NCI-H1436 (cell line): ENCODE data around the gene C2orf42.
"Not testable (repeated sequence)": the region's sequence is repeated elsewhere in the genome, so short reads cannot be mapped to it uniquely, and the experiment has no call there.

Experiments
- DNase-seq: peaks from one replicate; lab custom pipeline; 2025; lab: John Stamatoyannopoulos, UW

Gene C2orf42

DNA sequence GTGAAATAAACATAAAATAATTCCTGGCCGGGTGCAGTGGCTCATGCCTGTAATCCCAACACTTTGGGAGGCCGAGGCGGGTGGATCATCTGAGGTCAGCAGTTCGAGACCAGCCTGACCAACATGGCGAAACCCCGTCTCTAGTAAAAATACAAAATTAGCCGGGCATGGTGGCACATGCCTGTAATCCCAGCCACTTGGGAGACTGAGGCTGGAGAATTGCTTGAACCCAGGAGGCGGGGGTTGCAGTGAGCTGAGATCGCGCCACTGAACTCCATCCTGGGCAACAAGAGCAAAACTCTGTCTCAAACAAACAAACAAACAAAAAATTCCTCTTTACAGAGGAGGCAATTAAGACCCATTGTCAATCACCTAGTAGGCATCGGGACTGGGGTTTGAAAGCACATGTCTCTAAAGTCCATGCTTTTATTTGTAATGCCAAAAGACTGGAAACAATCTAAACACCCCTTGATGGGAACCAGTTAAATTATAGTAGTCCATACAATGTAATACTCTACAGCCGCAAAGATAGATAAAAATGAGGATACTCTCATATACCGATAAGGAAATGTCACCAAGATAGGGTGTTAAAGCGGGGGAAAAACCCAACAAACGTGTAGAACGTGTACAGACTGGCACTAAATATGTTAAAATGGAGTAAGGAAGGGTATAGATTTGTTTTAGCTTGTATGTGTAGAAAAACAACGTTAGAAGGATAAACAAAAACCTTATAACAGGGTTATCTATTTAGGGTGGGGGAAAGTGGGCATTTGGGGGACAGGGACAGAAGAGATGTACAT, 59.3 kb downstream of the C2orf42 start:
- DNase-seq, result not testable (repeated sequence)

DNA sequence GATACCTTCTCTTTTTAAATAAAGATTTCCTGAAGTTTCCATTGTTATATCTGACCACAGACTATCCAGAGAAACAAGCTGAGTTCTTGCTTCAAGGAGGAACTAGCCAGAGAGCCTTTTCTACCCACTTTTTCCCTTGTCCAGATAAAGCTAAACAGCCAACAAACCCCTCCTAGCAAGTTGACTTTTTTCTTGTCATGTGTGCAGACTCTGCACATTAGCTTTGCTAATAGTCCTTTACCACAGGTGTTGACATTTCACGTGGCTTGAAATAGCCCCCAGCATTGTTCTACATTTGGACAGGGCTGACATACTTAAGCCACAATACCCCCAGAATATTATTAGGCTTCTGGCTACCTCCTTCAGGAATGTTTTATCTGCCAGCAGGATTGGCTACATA, 62.8 kb downstream of the C2orf42 start:
- DNase-seq, result no peak

- no peak for DNase-seq
Observed at GRCh38 chr2:70126413-70126812, 64.4 kb downstream of the C2orf42 start.

DNA sequence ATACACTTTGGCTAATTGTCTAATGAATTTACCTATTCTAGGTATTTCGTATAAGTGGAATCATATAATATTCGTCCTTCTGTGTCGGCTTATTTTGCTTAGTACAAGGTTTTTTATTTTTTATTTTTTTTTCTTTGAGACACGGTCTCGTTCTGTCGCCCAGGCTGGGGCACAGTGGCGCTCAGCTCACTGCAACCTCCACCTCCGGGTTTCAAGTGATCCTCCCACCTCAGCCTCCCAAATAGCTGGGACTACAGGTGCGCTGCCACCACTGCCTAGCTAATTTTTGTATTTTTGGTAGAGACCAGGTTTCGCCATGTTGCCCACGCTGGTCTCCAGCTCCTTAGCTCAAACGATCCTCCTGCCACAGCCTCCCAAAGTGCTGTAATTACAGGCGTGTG, 65.3 kb downstream of the C2orf42 start:
- DNase-seq, result peak; percentile 43

- peak; percentile 78 for DNase-seq
Observed at GRCh38 chr2:70124983-70125480, 65.8 kb downstream of the C2orf42 start.

DNA sequence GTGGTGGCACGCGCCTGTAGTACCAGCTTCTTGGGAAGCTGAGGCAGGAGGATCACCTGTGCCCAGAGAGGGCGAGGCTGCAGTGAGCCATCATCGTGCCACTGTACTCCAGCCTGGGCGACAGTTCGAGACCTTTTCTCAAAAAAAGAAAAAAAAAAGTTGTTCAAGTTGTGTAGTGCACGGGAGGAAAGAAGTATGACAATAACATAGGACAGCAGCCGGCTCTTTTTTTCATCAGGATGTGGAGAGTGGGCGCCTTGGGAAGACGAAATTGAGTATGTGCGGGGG, 67.0 kb downstream of the C2orf42 start:
- no peak for DNase-seq

DNA sequence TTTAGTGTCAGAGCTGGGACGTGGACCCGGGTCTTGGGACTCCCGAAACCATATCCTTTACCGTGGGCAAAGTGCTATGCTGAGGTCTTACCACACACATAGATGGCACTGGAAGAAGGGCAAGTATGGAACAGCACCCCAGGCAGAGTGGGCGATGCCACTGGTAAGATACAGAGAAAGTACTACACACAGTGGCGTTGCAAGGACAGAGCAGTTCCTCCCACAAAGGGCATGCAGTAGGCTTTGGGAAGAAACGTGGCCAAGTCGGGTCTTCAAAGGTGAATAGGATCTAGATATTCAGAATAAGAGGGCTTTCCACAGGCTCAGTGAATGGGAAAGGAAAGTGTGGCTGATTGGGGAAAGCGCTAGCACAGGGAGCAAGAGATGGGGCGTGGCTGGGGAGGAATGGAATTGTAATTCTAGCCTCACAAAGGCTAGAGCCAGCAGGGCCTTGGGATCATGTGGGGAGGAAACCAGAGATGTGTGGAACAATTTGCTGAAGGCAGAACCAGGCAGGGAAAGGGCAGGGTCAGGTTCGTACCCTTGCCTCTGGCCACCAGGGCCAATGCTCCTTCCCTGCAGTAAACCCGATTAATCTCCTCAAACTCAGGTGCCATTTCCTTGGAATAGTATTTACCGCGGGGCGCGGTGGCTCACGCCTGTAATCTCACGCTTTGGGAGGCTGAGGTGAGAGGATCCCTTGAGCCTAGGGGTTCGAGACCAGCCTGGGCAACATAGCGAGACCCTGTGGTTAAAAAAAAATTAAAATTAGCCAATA, 67.6 kb downstream of the C2orf42 start:
- no peak for DNase-seq

- DNase-seq, result no peak
Observed at GRCh38 chr2:70122470-70122869, 68.3 kb downstream of the C2orf42 start.

DNA sequence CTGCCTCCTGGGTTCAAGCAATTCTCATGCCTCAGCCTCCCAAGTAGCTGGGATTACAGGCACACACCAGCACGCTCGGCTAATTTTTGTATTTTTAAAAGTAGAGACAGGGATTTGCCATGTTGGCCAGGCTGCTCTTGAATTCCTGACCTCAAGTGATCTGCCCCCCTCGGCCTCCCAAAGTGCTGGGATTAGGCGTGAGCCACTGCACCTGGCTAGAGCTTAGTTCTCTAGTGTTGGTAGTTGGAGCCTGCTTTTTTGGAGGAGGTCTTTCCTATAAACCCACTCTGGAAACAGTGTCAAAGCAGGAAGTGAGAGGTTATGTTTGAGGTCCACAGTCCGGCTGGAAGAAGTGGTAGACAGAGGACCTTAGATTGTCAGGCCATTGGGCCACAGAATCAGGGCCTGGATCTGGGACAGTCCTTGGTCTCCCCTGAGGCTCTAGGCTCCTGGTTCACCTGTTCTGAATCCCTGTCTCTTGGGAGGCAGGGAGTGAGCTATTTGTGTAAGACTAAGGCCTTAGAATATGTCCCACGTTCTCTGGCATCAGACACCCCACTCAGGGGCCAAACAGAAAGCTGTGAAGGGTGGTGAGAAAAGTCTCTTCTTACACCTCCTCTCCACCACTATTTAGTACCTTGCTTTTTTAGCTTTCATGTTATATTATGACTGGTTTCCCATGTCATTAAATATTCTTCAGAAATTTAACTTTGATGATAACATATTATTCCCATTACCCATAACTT, 69.0 kb downstream of the C2orf42 start:
- DNase-seq, result no peak

- DNase-seq, result peak; percentile 37
Observed at GRCh38 chr2:70118798-70119454, 71.9 kb downstream of the C2orf42 start.

- DNase-seq, result no peak
Observed at GRCh38 chr2:70116936-70117552, 73.8 kb downstream of the C2orf42 start.

DNA sequence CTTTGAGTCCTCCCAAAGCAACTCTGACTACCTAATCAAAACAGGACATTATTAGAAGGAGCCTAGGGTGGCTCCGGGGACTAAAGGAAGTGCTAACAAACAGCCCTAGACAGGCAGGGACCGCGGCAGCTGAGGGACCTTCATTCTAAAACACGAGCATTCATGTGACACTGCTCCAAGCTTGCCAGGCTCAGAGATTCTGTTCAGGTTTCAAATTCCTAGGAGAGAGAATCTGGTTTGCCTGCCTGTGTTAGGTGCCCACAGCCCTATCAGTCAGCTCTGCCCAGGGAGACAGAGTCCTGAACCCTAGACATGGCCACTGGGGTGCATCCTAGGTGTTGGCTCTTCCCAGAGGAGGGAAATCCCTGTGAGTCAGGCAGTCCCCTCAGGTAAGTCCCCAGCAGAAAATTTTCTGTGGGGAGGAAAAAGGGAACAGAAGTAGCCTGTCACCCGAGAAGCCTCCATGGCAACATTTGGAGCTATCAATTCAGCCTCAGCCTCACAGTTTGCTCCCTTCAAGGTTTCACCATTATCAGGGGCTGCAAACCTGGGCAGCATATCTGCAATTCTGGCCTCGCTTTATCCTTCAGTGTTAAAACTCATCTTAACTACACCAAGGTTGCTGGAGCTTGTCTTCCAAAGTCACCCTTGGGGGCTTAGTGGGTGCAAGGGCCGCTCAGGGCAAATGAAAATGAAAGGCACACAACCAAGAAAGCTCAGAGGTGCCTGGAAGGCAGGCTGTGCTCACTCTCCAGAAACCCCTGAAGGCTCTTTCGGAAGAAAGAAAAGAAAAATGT, 75.0 kb downstream of the C2orf42 start:
- DNase-seq, result no peak

DNA sequence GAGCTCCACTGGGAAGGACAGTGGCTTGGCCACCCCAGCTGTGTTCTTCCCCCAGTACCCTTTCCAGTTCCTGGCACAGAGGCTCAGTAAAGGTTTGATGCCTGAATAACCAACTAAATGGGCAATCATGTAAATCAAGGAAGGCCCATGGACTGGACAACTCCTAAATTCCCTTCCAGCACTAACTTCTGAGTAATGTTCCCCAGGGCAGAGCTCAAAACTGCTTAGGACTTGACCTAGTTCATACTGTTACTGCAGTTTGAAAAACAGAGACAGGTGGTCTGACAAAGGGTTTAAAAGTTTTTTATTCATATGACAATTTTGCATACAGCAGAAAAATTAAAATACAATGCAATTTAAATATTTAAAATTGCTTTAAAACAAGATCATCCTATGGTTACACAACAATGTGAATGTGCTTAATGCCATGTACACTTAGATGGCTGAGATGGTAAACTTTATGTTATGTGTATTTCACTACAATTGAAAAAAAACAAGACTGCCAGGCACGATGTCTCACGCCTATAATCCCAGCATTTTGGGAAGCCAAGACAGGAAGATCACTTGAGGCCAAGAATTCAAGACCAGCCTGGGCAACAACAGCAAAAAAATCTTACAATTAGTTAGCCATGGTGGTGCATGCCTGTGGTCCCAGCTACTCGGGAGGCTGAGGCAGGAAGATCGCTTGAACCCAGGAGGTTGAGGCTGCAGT, 77.3 kb downstream of the C2orf42 start:
- DNase-seq, result no peak

DNA sequence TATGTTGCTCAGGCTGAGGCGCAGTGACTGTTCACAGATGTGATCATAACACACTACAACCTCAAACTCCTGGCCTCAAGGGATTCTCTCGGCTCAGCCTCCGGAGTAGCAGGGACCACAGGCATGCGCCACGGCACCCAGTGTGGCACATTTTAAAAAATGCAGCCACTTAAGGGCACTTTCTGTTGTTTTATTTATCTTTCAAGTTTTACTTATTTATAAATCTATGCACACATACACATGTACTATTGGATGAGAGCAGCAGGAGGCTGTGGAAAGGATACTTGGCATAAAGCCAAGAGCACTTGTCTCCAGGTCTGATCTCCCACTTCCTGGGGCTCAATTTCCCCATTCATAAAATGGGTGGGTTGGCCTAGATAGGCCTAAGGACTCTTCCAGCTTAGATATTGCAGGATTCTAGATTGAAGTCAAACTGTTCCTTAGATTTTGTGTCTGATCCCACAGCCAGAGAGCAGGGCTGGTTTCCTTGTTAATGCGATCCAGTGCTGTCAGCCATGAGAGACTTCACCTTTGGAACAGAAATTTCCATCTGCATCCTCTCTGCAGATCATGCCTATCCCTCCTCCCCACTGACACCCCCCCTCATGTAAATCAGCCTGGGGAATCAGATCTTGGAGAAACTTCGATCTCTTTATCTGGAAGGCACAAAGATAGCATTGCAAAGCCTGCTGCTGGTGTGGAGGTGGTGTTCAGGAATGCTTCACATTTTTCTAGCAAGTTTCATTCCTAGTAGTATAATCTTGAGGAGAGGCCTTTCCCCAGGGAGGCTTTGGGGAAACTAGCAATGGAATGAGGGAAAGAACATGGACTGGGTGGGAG, 78.8 kb downstream of the C2orf42 start:
- peak; percentile 10 for DNase-seq

GRCh38 chr2:70110397-70110796, 80.4 kb downstream of the C2orf42 start:
- DNase-seq, result not testable (repeated sequence)

DNA sequence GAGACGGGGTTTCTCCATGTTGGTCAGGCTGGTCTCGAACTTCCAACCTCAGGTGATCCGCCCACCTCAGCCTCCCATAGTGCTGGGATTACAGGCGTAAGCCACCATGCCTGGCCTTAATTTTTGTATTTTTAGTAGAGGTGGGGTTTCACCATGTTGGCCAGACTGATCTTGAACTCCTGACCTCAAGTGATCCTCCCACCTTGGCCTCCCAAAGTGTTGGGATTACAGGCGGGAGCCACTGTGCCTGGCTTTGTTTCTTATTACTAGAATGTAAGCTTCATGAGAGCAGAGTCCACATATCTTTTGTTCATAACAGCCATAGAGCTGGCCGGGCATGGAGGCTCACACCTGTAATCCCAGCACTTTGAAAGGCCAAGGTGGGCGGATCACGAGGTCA, 84.7 kb downstream of the C2orf42 start:
- DNase-seq, result not testable (repeated sequence)

DNA sequence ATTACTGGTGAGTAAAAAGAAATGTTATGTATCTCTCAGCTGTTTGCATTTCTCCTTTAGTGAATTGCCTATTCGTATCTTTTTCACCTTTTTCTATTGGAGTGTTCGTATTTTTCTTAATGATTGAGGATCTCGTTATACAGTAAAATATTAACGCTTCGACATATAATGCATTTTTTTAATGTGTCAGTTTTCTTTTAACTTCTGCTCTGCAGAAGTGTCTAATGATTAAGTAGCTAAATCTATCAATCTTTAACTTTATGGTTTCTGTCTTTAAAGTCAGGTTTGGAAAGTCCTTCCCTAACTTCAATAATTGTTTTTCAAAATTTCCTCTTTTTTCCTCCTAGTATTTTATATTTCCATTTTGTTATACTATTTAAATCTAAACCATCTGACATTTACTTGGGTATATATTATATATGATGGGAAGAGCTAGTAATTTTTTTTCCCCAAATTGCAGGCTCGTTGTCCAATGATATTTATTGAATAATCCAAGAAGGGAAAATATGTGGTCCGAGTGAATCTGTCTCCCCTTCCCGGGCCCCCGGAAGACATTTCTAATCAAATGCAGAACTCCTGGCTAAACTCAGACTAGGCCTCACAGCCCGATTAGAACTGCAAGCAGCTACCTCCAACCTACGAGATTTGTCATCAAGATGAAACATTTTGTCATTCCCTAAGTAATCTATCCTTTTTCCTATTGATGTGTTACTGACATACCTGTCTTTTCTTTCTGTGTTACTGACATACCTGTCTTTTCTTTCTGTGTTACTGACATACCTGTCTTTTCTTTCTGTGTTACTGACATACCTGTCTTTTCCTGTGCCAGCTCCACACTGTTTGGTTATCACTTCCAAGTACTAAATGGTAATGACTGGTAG, 86.3 kb downstream of the C2orf42 start:
- no peak for DNase-seq

DNA sequence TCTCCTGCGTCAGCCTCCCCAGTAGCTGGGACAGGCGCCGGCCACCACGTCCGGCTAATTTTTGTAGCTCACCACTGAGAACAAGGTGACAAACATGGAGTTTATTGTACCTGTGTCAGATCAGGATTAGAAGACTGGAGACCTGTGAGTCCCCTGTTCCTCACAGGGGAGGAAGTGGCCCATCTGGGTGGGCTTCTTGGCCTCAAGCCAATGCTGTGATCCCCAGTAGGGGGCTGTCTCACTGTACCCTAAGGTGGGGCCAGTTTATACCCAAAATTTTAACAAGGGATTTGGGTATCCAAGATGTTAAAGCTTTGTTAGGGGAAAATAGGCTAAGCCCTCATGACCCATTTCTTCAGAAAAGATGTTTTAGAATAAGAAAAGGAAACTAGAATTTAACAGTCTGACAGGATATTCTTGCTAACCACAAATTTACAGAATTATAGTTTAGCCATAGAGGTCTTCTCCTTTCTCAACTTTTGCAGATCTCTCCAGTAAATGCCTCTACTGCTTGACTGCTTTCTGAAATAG, 87.2 kb downstream of the C2orf42 start:
- no peak for DNase-seq
